DOHH2 (cell line): ENCODE data around the gene CIAO1.

ENCODE experiments used
- H3F3A ChIP-seq: fragments of 200-600 bp; sonication (generic), shearing (Covaris generic); 2 replicates; pipeline ENCODE4 v1.6.0; 2016; ENCODE audit warnings: antibody characterized with exemption, mild to moderate bottlenecking; ENCODE audit not compliant: control insufficient read depth, insufficient read depth
- H3K27ac ChIP-seq: fragments of 200-600 bp; sonication (generic); 2 replicates; pipeline ENCODE4 v1.5.1; 2014; ENCODE audit warnings: low read depth, mild to moderate bottlenecking, low read length, moderate library complexity
- H3K27me3 ChIP-seq: fragments of 200-600 bp; sonication (generic); 2 replicates; pipeline ENCODE4 v1.6.1; 2014; ENCODE audit warnings: mild to moderate bottlenecking, low read length, mixed read lengths; ENCODE audit not compliant: control insufficient read depth
- H3K36me3 ChIP-seq: fragments of 200-600 bp; sonication (generic); 2 replicates; pipeline ENCODE4 v1.6.1; 2014; ENCODE audit warnings: mild to moderate bottlenecking, low read length, moderate library complexity, mixed read lengths; ENCODE audit not compliant: control insufficient read depth
- H3K4me1 ChIP-seq: fragments of 200-600 bp; sonication (generic); 2 replicates; pipeline ENCODE4 v1.6.1; 2014; ENCODE audit warnings: mild to moderate bottlenecking, low read length, mixed read lengths; ENCODE audit not compliant: control insufficient read depth
- H3K4me2 ChIP-seq: fragments of 200-600 bp; sonication (generic); 2 replicates; pipeline ENCODE4 v1.6.0; 2014; ENCODE audit warnings: mild to moderate bottlenecking, low read length, moderate library complexity
- H3K4me3 ChIP-seq: fragments of 200-600 bp; sonication (generic); 2 replicates; pipeline ENCODE4 v1.5.1; 2014; ENCODE audit warnings: mild to moderate bottlenecking, low read length, mixed read lengths
- H3K79me2 ChIP-seq: fragments of 200-600 bp; sonication (generic); 2 replicates; pipeline ENCODE4 v1.6.1; 2014; ENCODE audit warnings: mild to moderate bottlenecking, low read length, mixed read lengths; ENCODE audit not compliant: control insufficient read depth
- H3K9me2 ChIP-seq: fragments of 200-600 bp; sonication (generic); replicated peaks from 2 replicates; pipeline ENCODE4 v1.6.1; 2014; ENCODE audit warnings: mild to moderate bottlenecking, low read length, mixed read lengths; ENCODE audit not compliant: control insufficient read depth
- H3K9me3 ChIP-seq: fragments of 200-600 bp; sonication (generic); 2 replicates; pipeline ENCODE4 v1.6.1; 2014; ENCODE audit warnings: antibody characterized with exemption, low read length, mixed read lengths; ENCODE audit not compliant: control insufficient read depth, insufficient read depth
- H4K20me1 ChIP-seq: fragments of 200-600 bp; sonication (generic); 2 replicates; pipeline ENCODE4 v1.6.0; 2014; ENCODE audit warnings: low read depth, mild to moderate bottlenecking, antibody characterized with exemption, low read length, moderate library complexity; ENCODE audit not compliant: control insufficient read depth, insufficient read depth
- CTCF ChIP-seq: fragments of 200-600 bp; sonication (generic); IDR thresholded peaks from one replicate; pipeline ENCODE4 v1.5.1; 2014; ENCODE audit warnings: antibody characterized with exemption, mild to moderate bottlenecking, low read depth, low read length; ENCODE audit not compliant: poor library complexity, severe bottlenecking
- EZH2phosphoT487 ChIP-seq: fragments of 200-600 bp; sonication (generic); IDR thresholded peaks from 2 replicates; pipeline ENCODE4 v1.6.1; 2017; ENCODE audit warnings: borderline replicate concordance, mild to moderate bottlenecking, antibody characterized with exemption, low read length, moderate library complexity, mixed read lengths

The CIAO1 gene

GRCh38 chr2:96241227-96241626, 24.8 kb upstream of the CIAO1 start:
- H3K9me3 ChIP-seq = no peaks in the 10 kb centered on the region
- TF ChIP-seq CTCF (peak; percentile 62), EZH2phosphoT487 (no peak)
- H3K9me2 ChIP-seq = no peaks in the 10 kb centered on the region
- peaks cover 19% of the 10 kb centered on the region for H3F3A ChIP-seq
- peaks cover 63% of the 10 kb centered on the region for H3K4me1 ChIP-seq
- H3K36me3 ChIP-seq = no peaks in the 10 kb centered on the region
- no peaks in the 10 kb centered on the region for H4K20me1 ChIP-seq
- H3K79me2 ChIP-seq = 0 out of 2 replicates have a peak, but pooled peaks cover 2% of the 10 kb centered on the region
- no peaks in the 10 kb centered on the region for H3K27me3 ChIP-seq
- H3K4me3 ChIP-seq = peak overlapping the region; percentile 65
- H3K27ac ChIP-seq = peak overlapping the region; percentile 88
- H3K4me2 ChIP-seq = peak overlapping the region; percentile 87

GRCh38 chr2:96241900-96242611, 24.0 kb upstream of the CIAO1 start:
- H3F3A ChIP-seq = peaks cover 19% of the 10 kb centered on the region
- no peaks in the 10 kb centered on the region for H4K20me1 ChIP-seq
- no peaks in the 10 kb centered on the region for H3K27me3 ChIP-seq
- peak overlapping the region; percentile 87 for H3K4me2 ChIP-seq
- H3K27ac ChIP-seq = peak overlapping the region; percentile 88
- H3K4me3 ChIP-seq = peak overlapping the region; percentile 65
- no peaks in the 10 kb centered on the region for H3K9me3 ChIP-seq
- H3K4me1 ChIP-seq = peaks cover 65% of the 10 kb centered on the region
- H3K9me2 ChIP-seq = no peaks in the 10 kb centered on the region
- TF ChIP-seq CTCF = no peak
- TF ChIP-seq EZH2phosphoT487 = no peak
- H3K36me3 ChIP-seq = no peaks in the 10 kb centered on the region
- 0 out of 2 replicates have a peak, but pooled peaks cover 2% of the 10 kb centered on the region for H3K79me2 ChIP-seq

GRCh38 chr2:96243843-96244242, 22.2 kb upstream of the CIAO1 start:
- H3K36me3 ChIP-seq = no peaks in the 10 kb centered on the region
- H3K9me2 ChIP-seq = no peaks in the 10 kb centered on the region
- H3K4me3 ChIP-seq = no peak overlapping the region
- H4K20me1 ChIP-seq = no peaks in the 10 kb centered on the region
- H3K27ac ChIP-seq = no peak overlapping the region
- no peaks in the 10 kb centered on the region for H3K9me3 ChIP-seq
- H3K4me2 ChIP-seq = no peak overlapping the region
- 0 out of 2 replicates have a peak, but pooled peaks cover 2% of the 10 kb centered on the region for H3K79me2 ChIP-seq
- TF ChIP-seq EZH2phosphoT487 (no peak), CTCF (no peak)
- H3K4me1 ChIP-seq = peaks cover 65% of the 10 kb centered on the region
- no peaks in the 10 kb centered on the region for H3K27me3 ChIP-seq
- peaks cover 19% of the 10 kb centered on the region for H3F3A ChIP-seq
